Measurements from ENCODE around the gene COX7B2.

DNA sequence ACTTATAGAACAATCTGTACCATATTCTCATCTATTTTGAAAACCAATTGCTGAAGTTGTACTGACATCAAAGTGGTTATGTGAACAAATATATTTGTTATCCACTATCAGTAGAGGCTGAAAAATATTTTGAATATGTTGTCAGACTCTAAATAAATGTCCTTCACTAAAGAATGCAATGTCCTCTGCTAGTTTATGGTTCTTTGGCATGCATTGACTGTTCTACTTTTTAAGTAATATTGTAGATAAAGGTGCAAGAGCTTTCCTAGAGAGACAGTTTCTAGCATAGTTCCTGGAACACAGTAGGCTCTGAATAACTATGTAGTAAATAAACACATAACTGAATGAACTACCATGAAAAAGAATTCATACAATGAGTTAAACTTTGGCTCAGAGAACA is 18.2 kb upstream of the COX7B2 start:
- TF ChIP-seq POLR2A (IDR thresholded peaks at IDR 0.05) (no peak), CTCF (IDR thresholded peaks at IDR 0.05) (no peak)
